Pancreas (tissue), 10 donors: Measurements from ENCODE around the gene ANKRD39. TPM values are rescaled to one million over a fixed set of nuclear protein-coding genes. Genes with fewer than 3 reads are reported as not detected.
A peak's percentile ranks its signal among the peaks of the same experiment; 100 is the strongest.

ENCODE experiments used
- ATAC-seq, 4 donors: fragments of 200-7000 bp; cut with Tn5 transposase; one replicate each; pipeline versions ENCODE4 v1.8.0 to v1.9.1; 2020; ENCODE audit warnings: mild to moderate bottlenecking in 4 of 4, moderate library complexity in 4 of 4
- DNase-seq, 6 donors: peaks; one replicate each; pipeline ENCODE4 v3.0.0-alpha.2; 2020
- FAIRE-seq: peaks from 2 replicates; lab custom pipeline; 2012; peaks lifted over from hg19 to GRCh38; lab: Jason Lieb, UNC
- H3K27ac ChIP-seq, 4 donors: fragments of 200-600 bp; sonication (generic); 1 replicate in 3 of 4; 2 replicates in 1 of 4; pipeline versions ENCODE4 v1.5.0 to v1.8.0; 2020
- H3K27me3 ChIP-seq, 4 donors: fragments of 200-600 bp; one replicate each; pipeline ENCODE4 v1.8.0; 2021
- H3K36me3 ChIP-seq, 3 donors: fragments of 200-600 bp; sonication (generic) in 1 of 3; one replicate each; pipeline versions ENCODE4 v1.5.0 to v1.8.0; 2020 to 2021
- H3K4me1 ChIP-seq, 3 donors: fragments of 200-600 bp; one replicate each; pipeline ENCODE4 v1.8.0; 2021
- H3K4me3 ChIP-seq, 4 donors: fragments of 200-600 bp; sonication (generic) in 2 of 4; one replicate each; pipeline versions ENCODE4 v1.5.0 to v1.8.0; 2020 to 2021
- H3K9me3 ChIP-seq, 4 donors: fragments of 200-600 bp; one replicate each; pipeline ENCODE4 v1.8.0; 2021
- CTCF ChIP-seq, 4 donors: fragments of 200-600 bp; sonication (generic) in 3 of 4; IDR thresholded peaks; one replicate each; pipeline versions ENCODE4 v1.5.0 to v1.8.0; 2021; ENCODE audit warnings: antibody characterized with exemption in 4 of 4
- WGBS, 2 donors: extraction: QIAGEN DNeasy Blood & Tissue Kit; methylation state at CpG; one replicate each; pipeline ENCODE4 v1.1.7; 2013; 5-methylcytosine and 5-hydroxymethylcytosine counted together
- intact Hi-C, 3 donors: fragments of 100-400 bp; cut with DNase I; formaldehyde crosslinking; loops; one replicate each; pipeline versions ENCODE4 v1.11.1 to v1.14.2; 2022
- polyA plus RNA-seq, 2 donors: library from polyadenylated mRNA; stranded (reverse); fragments of 200-250 nt; gene quantifications; one replicate each; pipeline ENCODE4 v1.2.3, GENCODE V29; 2013
- total RNA-seq, 6 donors: library from RNA; stranded (reverse); fragmentation: NEBNext Ultra II Directional in 4 of 6; extraction: Animal tissue kit (Norgen Biotek cat#: 25700) in 4 of 6; gene quantifications; one replicate each; pipeline versions ENCODE4 v1.2.1 to v1.2.4, GENCODE V29; 2021 to 2023
- donor health status: healthy with polysubstance abuse.
- donor health status: DM: no; HTN: no; CAD: no; lungs with moderate emphysema.
- donor health status: DM: no; HTN: no; CAD: no.
- donor health status: control.
- donor health status: control.
- donor health status: Bipolar disorder and iron deficiency.
- donor health status: DM: yes; HTN: yes; CAD: no.
- donor health status: DM: no; HTN: no; CAD: no.
- donor health status: DM: no; HTN: no; CAD: no.
- donor health status: DM: yes; HTN: yes; CAD: no.

ANKRD39 gene
- total and polyA plus RNA-seq, 8 donors = 4.7 to 14.9 (median 6.4) TPM

GRCh38 chr2:96887493-96888012 lies 29.7 kb upstream of the ANKRD39 start:
- Histone ChIP-seq H3K4me1 (peaks cover 0 to 8% (median 6%) of the 10 kb centered on the region in 3 donors), H3K4me3 (no peak overlapping the region), H3K9me3 (no peaks in the 10 kb centered on the region), H3K36me3 (no peaks in the 10 kb centered on the region), H3K27me3 (no peaks in the 10 kb centered on the region), H3K27ac (peak overlapping the region in 3 of 4 donors; percentile 1 to 60 (median 41))
- DNase-seq (no peak), ATAC-seq (peak in 3 of 4 donors; percentile 5 to 15 (median 13)), FAIRE-seq (no peak)
- intact Hi-C loops = no loop called here
- WGBS, 2 donors = 77 to 84% methylated on average over 18 of the region's 18 CpGs
- no peak for TF ChIP-seq CTCF (IDR thresholded peaks at IDR 0.05)

- Histone ChIP-seq H3K9me3 (no peaks in the 10 kb centered on the region), H3K27ac (no peak overlapping the region), H3K36me3 (no peaks in the 10 kb centered on the region), H3K4me1 (peaks cover 0 to 8% (median 6%) of the 10 kb centered on the region in 3 donors), H3K27me3 (no peaks in the 10 kb centered on the region), H3K4me3 (no peak overlapping the region)
- intact Hi-C loops = no loop called here
- DNase-seq = no peak
- TF ChIP-seq CTCF (IDR thresholded peaks at IDR 0.05) = no peak
- no peak for ATAC-seq
- WGBS, 2 donors = 87 to 92% methylated on average over 23 of the region's 23 CpGs
- no peak for FAIRE-seq
These were observed 27.9 kb upstream of the ANKRD39 start for GRCh38 chr2:96885432-96886347.

GRCh38 chr2:96884299-96885094 lies 26.7 kb upstream of the ANKRD39 start:
- no peak for TF ChIP-seq CTCF (IDR thresholded peaks at IDR 0.05)
- H3K27me3 ChIP-seq = no peaks in the 10 kb centered on the region
- 82 to 90% methylated on average over 19 of the region's 19 CpGs for WGBS, 2 donors
- peaks cover 0 to 8% (median 6%) of the 10 kb centered on the region in 3 donors for H3K4me1 ChIP-seq
- FAIRE-seq = no peak
- no peak for ATAC-seq
- H3K9me3 ChIP-seq = no peaks in the 10 kb centered on the region
- H3K36me3 ChIP-seq = no peaks in the 10 kb centered on the region
- H3K4me3 ChIP-seq = no peak overlapping the region
- intact Hi-C loops = no loop called here
- H3K27ac ChIP-seq = no peak overlapping the region
- DNase-seq = peak in 1 of 6 donors; percentile 47

GRCh38 chr2:96883306-96883705 lies 25.5 kb upstream of the ANKRD39 start:
- no peak for FAIRE-seq
- WGBS, 2 donors = 72 to 76% methylated on average over 9 of the region's 9 CpGs

More at GRCh38 chr2:96883306-96883705, 25.5 kb upstream of the ANKRD39 start:
- H3K27me3 ChIP-seq = no peaks in the 10 kb centered on the region
- no peaks in the 10 kb centered on the region for H3K36me3 ChIP-seq
- DNase-seq (no peak), ATAC-seq (no peak)
- no peak overlapping the region for H3K27ac ChIP-seq
- TF ChIP-seq CTCF (IDR thresholded peaks at IDR 0.05) = no peak
- no peaks in the 10 kb centered on the region for H3K9me3 ChIP-seq
- intact Hi-C loops = no loop called here
- H3K4me3 ChIP-seq = no peak overlapping the region
- peaks cover 0 to 6% (median 6%) of the 10 kb centered on the region in 3 donors for H3K4me1 ChIP-seq
